B cell (primary cell): ENCODE data around the gene TEX54.

Experiments
- CTCF ChIP-seq: fragments of 200-600 bp; IDR thresholded peaks from one replicate; pipeline ENCODE4 v1.8.0; 2022; ENCODE audit warnings: antibody characterized with exemption, mild to moderate bottlenecking
- EZH2 ChIP-seq: IDR thresholded peaks from 2 replicates; pipeline ENCODE4 v1.6.1; 2012; ENCODE audit warnings: borderline replicate concordance, low read depth, mild to moderate bottlenecking, moderate library complexity, low read length; ENCODE audit not compliant: insufficient read depth, poor library complexity, severe bottlenecking

- TF ChIP-seq CTCF (no peak), EZH2 (no peak)
These were observed 40.5 kb downstream of the TEX54 start for GRCh38 chr11:62792202-62792575.
